Lung (tissue), 12 donors: ENCODE results near the gene SMAD1. TPM values are rescaled to one million over a fixed set of nuclear protein-coding genes. Genes with fewer than 3 reads are reported as not detected.

Source experiments
- ATAC-seq: fragments of 200-7000 bp; cut with Tn5 transposase; one replicate; pipeline ENCODE4 v1.9.1; 2020; ENCODE audit warnings: moderate number of reproducible peaks; ENCODE audit not compliant: insufficient read depth, low FRiP score
- DNase-seq, 3 donors: peaks; one replicate each; pipeline ENCODE4 v3.0.0-alpha.2; 2013 to 2017
- H3K27ac ChIP-seq, 2 donors: one replicate each; pipeline ENCODE4 v1.5.1; 2013; ENCODE audit warnings: mild to moderate bottlenecking in 2 of 2, moderate library complexity in 2 of 2, control low read depth in 1 of 2, inconsistent platforms in 1 of 2, low read depth in 1 of 2, low read length in 1 of 2
- H3K27me3 ChIP-seq, 3 donors: one replicate each; pipeline ENCODE4 v1.5.1; 2013; ENCODE audit warnings: low read length in 2 of 3; ENCODE audit not compliant: control insufficient read depth in 3 of 3, insufficient read depth in 3 of 3
- H3K36me3 ChIP-seq, 4 donors: one replicate each; pipeline ENCODE4 v1.5.1; 2013; ENCODE audit warnings: low read length in 4 of 4, mild to moderate bottlenecking in 1 of 4, moderate library complexity in 1 of 4; ENCODE audit not compliant: control insufficient read depth in 4 of 4, insufficient read depth in 4 of 4
- H3K4me1 ChIP-seq, 5 donors: one replicate each; pipeline ENCODE4 v1.5.1; 2013; ENCODE audit warnings: low read length in 5 of 5, mild to moderate bottlenecking in 2 of 5, moderate library complexity in 1 of 5; ENCODE audit not compliant: control insufficient read depth in 5 of 5, insufficient read depth in 5 of 5
- H3K4me3 ChIP-seq: one replicate; pipeline ENCODE4 v1.5.1; 2013; ENCODE audit warnings: mild to moderate bottlenecking, control low read depth, moderate library complexity
- H3K9ac ChIP-seq, 2 donors: one replicate each; pipeline ENCODE4 v1.5.1; 2013; ENCODE audit warnings: low read length in 2 of 2, control low read depth in 1 of 2; ENCODE audit not compliant: insufficient read depth in 1 of 2
- H3K9me3 ChIP-seq, 4 donors: one replicate each; pipeline ENCODE4 v1.5.1; 2013; ENCODE audit warnings: low read length in 3 of 4, mild to moderate bottlenecking in 1 of 4, moderate library complexity in 1 of 4; ENCODE audit not compliant: control insufficient read depth in 4 of 4, insufficient read depth in 3 of 4
- CTCF ChIP-seq: IDR thresholded peaks from 2 replicates; pipeline ENCODE4 v1.5.1; 2012; ENCODE audit warnings: mild to moderate bottlenecking; ENCODE audit errors: control extremely low read depth, extremely low read depth
- WGBS, 2 donors: extraction: QIAGEN DNeasy Blood & Tissue Kit; methylation state at CpG; one replicate each; pipeline ENCODE4 v1.1.7; 2013; 5-methylcytosine and 5-hydroxymethylcytosine counted together
- polyA plus RNA-seq, 2 donors: library from polyadenylated mRNA; stranded (reverse); fragments of 200-250 nt; gene quantifications; one replicate each; pipeline ENCODE4 v1.2.1, GENCODE V29; 2013
- total RNA-seq, 2 donors: library from RNA; depleted of rRNA in 1 of 2; stranded (reverse); fragments of >200 nt in 1 of 2; gene quantifications; one replicate each; pipeline ENCODE4 v1.2.1, GENCODE V29; 2014 to 2021
- donor health status: control.
- donor health status: control.
- donor health status: Bipolar disorder and iron deficiency.
- donor health status: healthy.
- donor health status: DM: yes; HTN: yes; CAD: no.

Gene SMAD1
- total and polyA plus RNA-seq, 4 donors = 3.7 to 50.3 (median 19.9) TPM

- H3K9ac ChIP-seq = no peak overlapping the region
- 70 to 77% methylated on average over 2 of the region's 2 CpGs for WGBS, 2 donors
- H3K27me3 ChIP-seq = no peaks in the 10 kb centered on the region
- H3K4me3 ChIP-seq = no peak overlapping the region
- H3K4me1 ChIP-seq = peaks cover 4 to 29% (median 12%) of the 10 kb centered on the region in 5 donors
- ATAC-seq (no peak), DNase-seq (no peak)
- no peaks in the 10 kb centered on the region for H3K36me3 ChIP-seq
- H3K27ac ChIP-seq = no peak overlapping the region
- TF ChIP-seq CTCF = no peak
- H3K9me3 ChIP-seq = no peaks in the 10 kb centered on the region
Observed at GRCh38 chr4:145488310-145488709, 6.7 kb downstream of the SMAD1 start.

- Histone ChIP-seq H3K27me3 (no peaks in the 10 kb centered on the region), H3K9ac (no peak overlapping the region), H3K9me3 (no peaks in the 10 kb centered on the region), H3K4me1 (peaks cover 4 to 23% (median 9%) of the 10 kb centered on the region in 5 donors), H3K27ac (no peak overlapping the region), H3K36me3 (no peaks in the 10 kb centered on the region), H3K4me3 (no peak overlapping the region)
- 89 to 91% methylated on average over 3 of the region's 3 CpGs for WGBS, 2 donors
- TF ChIP-seq CTCF = no peak
- no peak for ATAC-seq
- DNase-seq = no peak
Observed at GRCh38 chr4:145489556-145489955, 7.9 kb downstream of the SMAD1 start.

GRCh38 chr4:145490361-145490760 lies 8.7 kb downstream of the SMAD1 start:
- no peak for ATAC-seq
- no peak for TF ChIP-seq CTCF

GRCh38 chr4:145490796-145491195 lies 9.1 kb downstream of the SMAD1 start:
- no peaks in the 10 kb centered on the region for H3K27me3 ChIP-seq
- no peak overlapping the region for H3K4me3 ChIP-seq
- no peak for DNase-seq
- no peak overlapping the region for H3K27ac ChIP-seq
- 85 to 91% methylated on average over 1 of the region's 1 CpG for WGBS, 2 donors
- H3K9ac ChIP-seq = no peak overlapping the region
- H3K9me3 ChIP-seq = no peaks in the 10 kb centered on the region
- no peak for TF ChIP-seq CTCF
- H3K36me3 ChIP-seq = no peaks in the 10 kb centered on the region
- no peak for ATAC-seq
- H3K4me1 ChIP-seq = peaks cover 4 to 23% (median 9%) of the 10 kb centered on the region in 5 donors

More at GRCh38 chr4:145490361-145490760, 8.7 kb downstream of the SMAD1 start:
- Histone ChIP-seq H3K27ac (no peak overlapping the region), H3K9ac (no peak overlapping the region), H3K4me1 (peaks cover 4 to 23% (median 9%) of the 10 kb centered on the region in 5 donors), H3K9me3 (no peaks in the 10 kb centered on the region), H3K27me3 (no peaks in the 10 kb centered on the region), H3K4me3 (no peak overlapping the region), H3K36me3 (no peaks in the 10 kb centered on the region)
- DNase-seq = no peak
- WGBS, 2 donors = 76 to 89% methylated on average over 1 of the region's 1 CpG
